ENCODE measurements around the gene ZNF223. TPM values are rescaled to one million over a fixed set of nuclear protein-coding genes. Genes with fewer than 3 reads are reported as not detected.

Gene ZNF223
- total RNA-seq, 1 experiment from 2014 or later: 4.8 TPM

GRCh38 chr19:44019498-44019897 is 32.3 kb upstream of the ZNF223 start:
- Histone ChIP-seq H3K23ac (ENCODE audit: insufficient read length, low read depth, low read length) (no peak overlapping the region), H4K5ac (ENCODE audit: insufficient read length, low read depth, low read length) (no peak overlapping the region), H3K9me3 (ENCODE audit: control insufficient read depth, low read depth, low read length) (peaks cover 4% of the 10 kb centered on the region), H3K4me2 (ENCODE audit: insufficient read depth, insufficient read length, low read length) (no peak overlapping the region), H4K91ac (ENCODE audit: insufficient read length, low read depth, low read length) (no peak overlapping the region), H3K79me1 (ENCODE audit: insufficient read depth, low read depth, low read length, poor library complexity, severe bottlenecking) (no peaks in the 10 kb centered on the region), H2AK5ac (ENCODE audit: insufficient read length, low read length) (no peak overlapping the region), H3K18ac (ENCODE audit: insufficient read length, low read depth, low read length) (no peak overlapping the region), H3K23me2 (ENCODE audit: insufficient read length, low read depth, low read length, poor library complexity, severe bottlenecking) (no peaks in the 10 kb centered on the region), H3K4ac (ENCODE audit: low read depth, low read length) (no peak overlapping the region), H2AFZ (ENCODE audit: low read length) (no peak overlapping the region), H3T11ph (ENCODE audit: low read length) (no peak overlapping the region), H3K56ac (ENCODE audit: insufficient read length, low read depth, low read length) (no peak overlapping the region), H2BK5ac (ENCODE audit: insufficient read length, low read length) (no peak overlapping the region), H3K27me3 (ENCODE audit: insufficient read depth, low read length) (no peaks in the 10 kb centered on the region), H3K9ac (ENCODE audit: extremely low read depth, insufficient read length, low read length) (no peak overlapping the region), H2BK20ac (ENCODE audit: low read depth, low read length, poor library complexity, severe bottlenecking) (no peak overlapping the region), H4K20me1 (ENCODE audit: control insufficient read depth, insufficient read depth, insufficient read length) (no peaks in the 10 kb centered on the region), H3K27ac (ENCODE audit: insufficient read length, low read depth, low read length) (no peak overlapping the region), H3K79me2 (ENCODE audit: insufficient read depth, low read length) (no peaks in the 10 kb centered on the region), H3K4me1 (ENCODE audit: insufficient read depth, low read length) (no peaks in the 10 kb centered on the region), H2BK15ac (ENCODE audit: low read depth, low read length) (no peak overlapping the region), H2BK12ac (ENCODE audit: insufficient read length, low read depth, low read length) (no peak overlapping the region), H3K14ac (ENCODE audit: insufficient read depth, low read length) (no peak overlapping the region), H4K8ac (replicated peaks; ENCODE audit: insufficient read length, low read depth, low read length) (no peak overlapping the region), H2BK120ac (ENCODE audit: low read depth, low read length, poor library complexity, severe bottlenecking) (no peak overlapping the region)
- Mint-ChIP-seq H3K4me3 (no peak overlapping the region), H3K9me3 (peaks cover 28 to 55% of the 10 kb centered on the region in 2 experiments), H3K4me1 (0 out of 4 replicates have a peak, but pooled peaks cover 0 to under 1% of the 10 kb centered on the region in 2 experiments), H3K36me3 (ENCODE audit: insufficient read depth in 1 of 3, low read depth in 3 of 3) (peaks cover 0 to 7% (median 0%) of the 10 kb centered on the region in 3 experiments; a peak in 3 of 7 replicates), H3K27ac (no peak overlapping the region), H3K27me3 (ENCODE audit: low read depth) (peaks cover 16% of the 10 kb centered on the region)
- no peak for DNase-seq
- no peak for TF ChIP-seq CTCF (conservative IDR thresholded peaks at IDR 0.05)
- WGBS (ENCODE audit: extremely low coverage, insufficient read length, low lambda C conversion rate): no CpG with 5 or more reads among the region's 2 CpGs

All from H9 (cell line).